K562 (cell line): ENCODE data around the gene OR10P1. TPM values are rescaled to one million over a fixed set of nuclear protein-coding genes. Genes with fewer than 3 reads are reported as not detected.

Experiments used
- ATAC-seq: fragments of 200-7000 bp; cut with Tn5 transposase; 3 replicates; pipeline ENCODE4 v1.9.1; 2020; ENCODE audit warnings: moderate library complexity
- BruUV-seq: library from RNA; stranded (reverse); fragments of 400-500 nt; replicated peaks from 2 replicates; lab custom pipeline; 2021; lab: Mats Ljungman, UMichigan
- CTCF ChIA-PET: fragments of 300-600 bp; formaldehyde crosslinking; extraction: SDS; loops from one replicate; lab custom pipeline; 2021; ENCODE audit warnings: low intra/inter-chr PET ratio; lab: Yijun Ruan, JAX
- POLR2A ChIA-PET: fragments of 300-600, 350-650 bp; sonication (Branson Sonifier 250); formaldehyde crosslinking; extraction: SDS; loops from one replicate; lab custom pipeline; 2021; ENCODE audit warnings: antibody characterized with exemption, inconsistent platforms; lab: Yijun Ruan, JAX
- DNase-seq, 4 experiments: peaks; one replicate each; pipeline versions ENCODE4 v3.0.0 to v3.0.0-alpha.2; 2011 to 2018; ENCODE audit warnings: low spot score in 3 of 4, mixed read lengths in 3 of 4; ENCODE audit errors: extremely low read depth in 1 of 4
- FAIRE-seq: peaks from 2 replicates; lab custom pipeline; 2011; peaks lifted over from hg19 to GRCh38; lab: Jason Lieb, UNC
- H2AFZ ChIP-seq: 2 replicates; pipeline ENCODE4 v1.6.0; 2011; ENCODE audit warnings: low read depth, low read length, control low read depth, inconsistent platforms
- H3K27ac ChIP-seq: fragments of 200-600 bp; 3 replicates; pipeline ENCODE4 v1.8.0; 2011; ENCODE audit warnings: low read depth, mild to moderate bottlenecking, control low read depth, inconsistent platforms, low read length, moderate library complexity, mixed read lengths; ENCODE audit errors: extremely low read depth
- H3K27me3 ChIP-seq, 2 experiments: fragments of 300-600 bp in 1 of 2; 2 replicates in 1 of 2; 3 replicates in 1 of 2; pipeline versions ENCODE4 v1.6.0 to v1.8.0; 2011; ENCODE audit warnings: inconsistent platforms in 2 of 2, low read length in 2 of 2, mild to moderate bottlenecking in 1 of 2, mixed read lengths in 1 of 2, moderate library complexity in 1 of 2; ENCODE audit not compliant: control insufficient read depth in 2 of 2, insufficient read depth in 2 of 2
- H3K36me3 ChIP-seq: fragments of 300-600 bp; 3 replicates; pipeline ENCODE4 v1.8.0; 2011; ENCODE audit warnings: mild to moderate bottlenecking, low read length, inconsistent platforms; ENCODE audit not compliant: control insufficient read depth, insufficient read depth
- H3K4me1 ChIP-seq, 2 experiments: fragments of 200-600 bp in 1 of 2; replicated peaks in 1 of 2; 2 replicates in 1 of 2; 3 replicates in 1 of 2; pipeline versions ENCODE4 v1.5.1 to v1.8.0; 2011; ENCODE audit warnings: inconsistent platforms in 2 of 2, low read length in 2 of 2, mild to moderate bottlenecking in 1 of 2, mixed read lengths in 1 of 2, moderate library complexity in 1 of 2; ENCODE audit not compliant: control insufficient read depth in 2 of 2, insufficient read depth in 2 of 2
- H3K4me2 ChIP-seq: 2 replicates; pipeline ENCODE4 v1.6.1; 2011; ENCODE audit warnings: low read length, control low read depth, inconsistent platforms, mixed read lengths; ENCODE audit not compliant: insufficient read depth
- H3K4me3 ChIP-seq: fragments of 200-600 bp; sonication (generic), shearing (Covaris generic); 2 replicates; pipeline ENCODE4 v1.5.1; 2016; ENCODE audit warnings: control low read depth, inconsistent platforms
- H3K79me2 ChIP-seq: fragments of 200-600 bp; 3 replicates; pipeline ENCODE4 v1.8.0; 2011; ENCODE audit warnings: low read length, inconsistent platforms; ENCODE audit not compliant: control insufficient read depth, insufficient read depth
- H3K9ac ChIP-seq, 2 experiments: 2 replicates each; pipeline versions ENCODE4 v1.6.0 to v1.6.1; 2011; ENCODE audit warnings: low read depth in 2 of 2, low read length in 2 of 2, control low read depth in 1 of 2, inconsistent platforms in 1 of 2, mild to moderate bottlenecking in 1 of 2, mixed read lengths in 1 of 2; ENCODE audit not compliant: insufficient read depth in 1 of 2
- H3K9me1 ChIP-seq: one replicate; pipeline ENCODE4 v1.6.0; 2011; ENCODE audit warnings: inconsistent platforms, mild to moderate bottlenecking, low read length, moderate library complexity; ENCODE audit not compliant: control insufficient read depth, insufficient read depth
- H3K9me3 ChIP-seq: replicated peaks from 2 replicates; pipeline ENCODE4 v1.5.1; 2011; ENCODE audit warnings: low read depth, low read length, inconsistent platforms; ENCODE audit not compliant: control insufficient read depth, insufficient read depth
- H4K20me1 ChIP-seq: replicated peaks from 2 replicates; pipeline ENCODE4 v1.6.1; 2011; ENCODE audit warnings: low read length, inconsistent platforms, mixed read lengths; ENCODE audit not compliant: control insufficient read depth, insufficient read depth
- CC2D1A ChIP-seq: fragments of 450-650 bp; IDR thresholded peaks from 2 replicates; pipeline ENCODE4 v1.6.1; 2017; ENCODE audit warnings: mild to moderate bottlenecking
- FIP1L1 ChIP-seq: fragments of 200-400 bp; formaldehyde crosslinking; IDR thresholded peaks from 2 replicates; pipeline ENCODE4 v1.6.1; 2018; ENCODE audit warnings: mild to moderate bottlenecking, low read depth, low read length; ENCODE audit not compliant: poor library complexity, severe bottlenecking
- GTF3C2 ChIP-seq: IDR thresholded peaks from 3 replicates; pipeline ENCODE4 v1.6.1; 2011; ENCODE audit warnings: borderline replicate concordance, mild to moderate bottlenecking, moderate library complexity; ENCODE audit not compliant: insufficient read length; ENCODE audit errors: extremely low read depth
- KLF1 ChIP-seq: fragments of 450-650 bp; IDR thresholded peaks from 2 replicates; pipeline ENCODE4 v1.6.1; 2016; ENCODE audit warnings: missing genetic modification characterization, missing compliant biosample characterization
- MECOM ChIP-seq: fragments of 250-450 bp; sonication (Bioruptor Pico); IDR thresholded peaks from 2 replicates; pipeline ENCODE4 v1.8.0; 2022; ENCODE audit warnings: inconsistent platforms
- MLLT1 ChIP-seq, 2 experiments: fragments of 450-650 bp; IDR thresholded peaks; 2 replicates each; pipeline ENCODE4 v1.6.1; 2016
- PHF20 ChIP-seq: fragments of 450-650 bp; IDR thresholded peaks from 2 replicates; pipeline ENCODE4 v1.6.1; 2018; ENCODE audit not compliant: partially characterized antibody
- RBM22 ChIP-seq: fragments of 200-400 bp; formaldehyde crosslinking; IDR thresholded peaks from 2 replicates; pipeline ENCODE4 v1.6.1; 2018; ENCODE audit warnings: low read length, low read depth; ENCODE audit not compliant: poor library complexity, severe bottlenecking
- SP2 ChIP-seq: IDR thresholded peaks from 2 replicates; pipeline ENCODE4 v1.6.1; 2011; ENCODE audit warnings: mild to moderate bottlenecking, low read depth, low read length, moderate library complexity; ENCODE audit not compliant: poor library complexity, severe bottlenecking; ENCODE audit errors: extremely low read depth
- TBP ChIP-seq: optimal IDR thresholded peaks from 2 replicates; pipeline ENCODE3; 2011; ENCODE audit warnings: low read depth, low read length, improper control_type of control experiment
- ZBTB49 ChIP-seq: sonication (generic); formaldehyde crosslinking; IDR thresholded peaks from 2 replicates; pipeline ENCODE4 v1.8.0; 2022; ENCODE audit warnings: missing genetic modification reagents, mild to moderate bottlenecking, borderline replicate concordance
- ZNF197 ChIP-seq: fragments of 200-800 bp; sonication (Bioruptor generic); IDR thresholded peaks from 2 replicates; pipeline ENCODE4 v1.6.1; 2016; ENCODE audit warnings: low read depth, missing genetic modification characterization, missing compliant biosample characterization
- ZNF384 ChIP-seq: IDR thresholded peaks from 2 replicates; pipeline ENCODE4 v1.6.1; 2012; ENCODE audit warnings: low read depth, low read length, improper control_type of control experiment
- ZNF431 ChIP-seq: sonication (generic); formaldehyde crosslinking; IDR thresholded peaks from 2 replicates; pipeline ENCODE4 v1.8.0; 2022; ENCODE audit warnings: mild to moderate bottlenecking, missing genetic modification reagents
- ZSCAN29 ChIP-seq: fragments of 450-650 bp; IDR thresholded peaks from 2 replicates; pipeline ENCODE4 v1.6.1; 2017
- WGBS: fragments of 100-300 bp; shearing (Covaris generic); methylation state at CpG from one replicate; pipeline ENCODE4 v1.1.6; 2016; ENCODE audit warnings: low coverage, mixed read lengths; ENCODE audit not compliant: insufficient coverage; ENCODE audit errors: missing lambda C conversion rate; 5-methylcytosine and 5-hydroxymethylcytosine counted together
- in situ Hi-C: fragments of 300-500 bp; cut with MboI; formaldehyde crosslinking; loops from 4 replicates; pipeline ENCODE4 v1.15.0; 2018; ENCODE audit warnings: inconsistent platforms, mixed read lengths
- intact Hi-C: fragments of 100-400 bp; cut with micrococcal nuclease; formaldehyde crosslinking; loops from 2 replicates; pipeline ENCODE4 v1.14.2; 2022
- polyA plus RNA-seq, 8 experiments: library from polyadenylated mRNA; depleted of rRNA in 4 of 8; stranded (reverse) in 5 of 8; unstranded in 3 of 8; fragments of >200 nt; fragmentation: Nextera tagmentation in 2 of 8; fragmentation: Illumina TruSeq in 1 of 8; extraction: Ambion mirVana in 2 of 8; extraction: Trizol in 1 of 8; gene quantifications; 2 replicates each; pipeline versions ENCODE4 v1.2.1 to v1.2.3, GENCODE V29; 2011 to 2014; ENCODE audit warnings: inconsistent platforms in 1 of 8, missing spikeins in 1 of 8
- total RNA-seq, 7 experiments: library from RNA; depleted of rRNA in 6 of 7; stranded (reverse); fragments of >200 nt in 6 of 7; fragmentation: Illumina TruSeq in 2 of 7; extraction: Trizol in 2 of 7; gene quantifications; 2 replicates each; pipeline versions ENCODE4 v1.2.1 to v1.2.3, GENCODE V29; 2011 to 2021; ENCODE audit warnings: low replicate concordance in 1 of 7

Gene OR10P1
- total and polyA plus RNA-seq, 9 of the 15 experiments (the other 6 are each of a cell fraction or from before 2014, with no cell fraction given): not detected

GRCh38 chr12:55636116-55636655 is 506 bp upstream of the OR10P1 start (continued):
- TF ChIP-seq MLLT1 (IDR thresholded peaks at IDR 0.05) (no peak), ZNF197 (CRISPR knock-in tag) (no peak)

- Histone ChIP-seq H3K9me3 (no peaks in the 10 kb centered on the region), H3K4me2 (no peak overlapping the region), H3K36me3 (no peaks in the 10 kb centered on the region), H3K79me2 (no peaks in the 10 kb centered on the region), H4K20me1 (no peaks in the 10 kb centered on the region), H3K27ac (no peak overlapping the region), H3K9me1 (no peaks in the 10 kb centered on the region), H3K4me3 (no peak overlapping the region), H3K27me3 (peaks cover 14 to 29% of the 10 kb centered on the region in 2 experiments; a peak in 4 of 5 replicates), H3K4me1 (no peaks in the 10 kb centered on the region), H3K9ac (no peak overlapping the region), H2AFZ (no peak overlapping the region)
- in situ Hi-C loops: no loop called here
- no TSS peak for BruUV-seq
- whole genome bisulfite sequencing: 0% methylated on average over 14 of the region's 15 CpGs
- ChIA-PET POLR2A (no interaction called here), CTCF (no interaction called here)
- ATAC-seq (no peak), DNase-seq (no peak), FAIRE-seq (no peak)
- intact Hi-C loops: no loop called here
- TF ChIP-seq KLF1 (tag): no peak
- no peak for TF ChIP-seq FIP1L1
- no peak for TF ChIP-seq ZNF384
- TF ChIP-seq ZNF431 (CRISPR knock-in tag): no peak
- no peak for TF ChIP-seq CC2D1A
- no peak for TF ChIP-seq TBP
- no peak for TF ChIP-seq RBM22
- no peak for TF ChIP-seq SP2
- no peak for TF ChIP-seq ZBTB49 (CRISPR knock-in tag)
- no peak for TF ChIP-seq ZSCAN29
- no peak for TF ChIP-seq PHF20
- TF ChIP-seq MECOM: no peak
- no peak for TF ChIP-seq GTF3C2
Observed at GRCh38 chr12:55637467-55637866, 775 bp downstream of the OR10P1 start.
